Loucy (cell line): ENCODE measurements around the gene FAM221A.

Experiments
- EZH2phosphoT487 ChIP-seq: fragments of 200-600 bp; IDR thresholded peaks from 2 replicates; pipeline ENCODE4 v1.6.1; 2018; ENCODE audit warnings: antibody characterized with exemption, mild to moderate bottlenecking, moderate library complexity, borderline replicate concordance
- TF ChIP-seq, protein P1 (sequence below): fragments of 200-600 bp; sonication (generic); conservative IDR thresholded peaks from 2 replicates; pipeline ENCODE4 v1.5.1; 2014; ENCODE audit warnings: mild to moderate bottlenecking, antibody characterized with exemption, low read length

DNA sequence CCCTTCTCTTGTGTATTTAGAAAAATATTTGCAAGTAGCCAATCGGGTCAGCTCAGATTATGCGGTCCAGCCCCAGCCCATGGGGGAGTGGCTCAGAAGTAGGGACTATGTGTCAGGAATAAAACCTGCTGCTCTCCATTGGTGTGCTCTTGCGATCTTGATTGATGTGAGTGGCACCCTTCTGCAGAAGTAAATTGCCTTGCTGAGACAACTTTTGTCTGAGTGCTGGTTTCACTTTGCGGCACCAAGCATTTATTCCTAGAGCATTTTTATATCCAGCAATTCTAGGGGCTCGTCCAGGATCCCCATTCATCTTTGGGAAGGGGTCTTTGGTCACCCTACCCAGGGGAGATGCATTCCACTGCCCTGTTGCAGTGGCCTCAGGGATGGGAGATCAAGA is 26.1 kb upstream of the FAM221A start:
- TF ChIP-seq, protein P1, sequence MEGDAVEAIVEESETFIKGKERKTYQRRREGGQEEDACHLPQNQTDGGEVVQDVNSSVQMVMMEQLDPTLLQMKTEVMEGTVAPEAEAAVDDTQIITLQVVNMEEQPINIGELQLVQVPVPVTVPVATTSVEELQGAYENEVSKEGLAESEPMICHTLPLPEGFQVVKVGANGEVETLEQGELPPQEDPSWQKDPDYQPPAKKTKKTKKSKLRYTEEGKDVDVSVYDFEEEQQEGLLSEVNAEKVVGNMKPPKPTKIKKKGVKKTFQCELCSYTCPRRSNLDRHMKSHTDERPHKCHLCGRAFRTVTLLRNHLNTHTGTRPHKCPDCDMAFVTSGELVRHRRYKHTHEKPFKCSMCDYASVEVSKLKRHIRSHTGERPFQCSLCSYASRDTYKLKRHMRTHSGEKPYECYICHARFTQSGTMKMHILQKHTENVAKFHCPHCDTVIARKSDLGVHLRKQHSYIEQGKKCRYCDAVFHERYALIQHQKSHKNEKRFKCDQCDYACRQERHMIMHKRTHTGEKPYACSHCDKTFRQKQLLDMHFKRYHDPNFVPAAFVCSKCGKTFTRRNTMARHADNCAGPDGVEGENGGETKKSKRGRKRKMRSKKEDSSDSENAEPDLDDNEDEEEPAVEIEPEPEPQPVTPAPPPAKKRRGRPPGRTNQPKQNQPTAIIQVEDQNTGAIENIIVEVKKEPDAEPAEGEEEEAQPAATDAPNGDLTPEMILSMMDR: no peak
- TF ChIP-seq EZH2phosphoT487: no peak
